Hepatocyte (in vitro differentiated cells): ENCODE results near the gene ANGPTL4.

Experiments
- EZH2phosphoT487 ChIP-seq: fragments of 200-600 bp; sonication (generic); IDR thresholded peaks from one replicate; pipeline ENCODE4 v1.6.1; 2018; ENCODE audit warnings: antibody characterized with exemption, mild to moderate bottlenecking, low read depth, moderate library complexity; ENCODE audit not compliant: unreplicated experiment, severe bottlenecking
- TF ChIP-seq, protein P1 (sequence below): fragments of 200-600 bp; sonication (generic); IDR thresholded peaks from 2 replicates; pipeline ENCODE4 v1.5.1; 2016; ENCODE audit warnings: antibody characterized with exemption, mild to moderate bottlenecking; ENCODE audit not compliant: poor library complexity

DNA sequence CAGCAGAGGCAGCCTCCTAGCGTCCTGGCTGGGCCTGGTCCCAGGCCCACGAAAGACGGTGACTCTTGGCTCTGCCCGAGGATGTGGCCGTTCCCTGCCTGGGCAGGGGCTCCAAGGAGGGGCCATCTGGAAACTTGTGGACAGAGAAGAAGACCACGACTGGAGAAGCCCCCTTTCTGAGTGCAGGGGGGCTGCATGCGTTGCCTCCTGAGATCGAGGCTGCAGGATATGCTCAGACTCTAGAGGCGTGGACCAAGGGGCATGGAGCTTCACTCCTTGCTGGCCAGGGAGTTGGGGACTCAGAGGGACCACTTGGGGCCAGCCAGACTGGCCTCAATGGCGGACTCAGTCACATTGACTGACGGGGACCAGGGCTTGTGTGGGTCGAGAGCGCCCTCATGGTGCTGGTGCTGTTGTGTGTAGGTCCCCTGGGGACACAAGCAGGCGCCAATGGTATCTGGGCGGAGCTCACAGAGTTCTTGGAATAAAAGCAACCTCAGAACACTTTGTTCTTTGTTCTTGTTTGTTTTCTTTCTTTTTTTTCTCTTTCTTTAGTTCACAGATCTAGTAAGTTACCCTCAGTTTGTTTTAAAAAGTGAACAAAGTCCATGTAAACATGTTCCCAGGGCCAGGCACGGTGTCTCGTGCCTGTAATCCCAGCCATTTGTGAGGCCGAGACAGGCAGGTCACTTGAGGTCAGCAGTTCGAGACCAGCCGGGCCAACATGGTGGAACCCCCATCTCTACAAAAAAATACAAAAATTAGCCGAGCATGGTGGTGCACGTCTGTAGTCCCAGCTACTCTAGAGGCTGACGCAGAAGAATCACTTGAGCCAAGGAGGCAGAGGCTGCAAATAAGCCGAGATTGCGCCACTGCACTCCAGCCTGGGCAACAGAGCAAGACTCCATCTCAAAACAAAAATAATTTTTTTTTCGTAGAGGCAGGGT, 10.2 kb downstream of the ANGPTL4 start:
- TF ChIP-seq, protein P1, sequence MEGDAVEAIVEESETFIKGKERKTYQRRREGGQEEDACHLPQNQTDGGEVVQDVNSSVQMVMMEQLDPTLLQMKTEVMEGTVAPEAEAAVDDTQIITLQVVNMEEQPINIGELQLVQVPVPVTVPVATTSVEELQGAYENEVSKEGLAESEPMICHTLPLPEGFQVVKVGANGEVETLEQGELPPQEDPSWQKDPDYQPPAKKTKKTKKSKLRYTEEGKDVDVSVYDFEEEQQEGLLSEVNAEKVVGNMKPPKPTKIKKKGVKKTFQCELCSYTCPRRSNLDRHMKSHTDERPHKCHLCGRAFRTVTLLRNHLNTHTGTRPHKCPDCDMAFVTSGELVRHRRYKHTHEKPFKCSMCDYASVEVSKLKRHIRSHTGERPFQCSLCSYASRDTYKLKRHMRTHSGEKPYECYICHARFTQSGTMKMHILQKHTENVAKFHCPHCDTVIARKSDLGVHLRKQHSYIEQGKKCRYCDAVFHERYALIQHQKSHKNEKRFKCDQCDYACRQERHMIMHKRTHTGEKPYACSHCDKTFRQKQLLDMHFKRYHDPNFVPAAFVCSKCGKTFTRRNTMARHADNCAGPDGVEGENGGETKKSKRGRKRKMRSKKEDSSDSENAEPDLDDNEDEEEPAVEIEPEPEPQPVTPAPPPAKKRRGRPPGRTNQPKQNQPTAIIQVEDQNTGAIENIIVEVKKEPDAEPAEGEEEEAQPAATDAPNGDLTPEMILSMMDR = no peak
- no peak for TF ChIP-seq EZH2phosphoT487
